ENCODE results near the gene CCNG1.

DNA sequence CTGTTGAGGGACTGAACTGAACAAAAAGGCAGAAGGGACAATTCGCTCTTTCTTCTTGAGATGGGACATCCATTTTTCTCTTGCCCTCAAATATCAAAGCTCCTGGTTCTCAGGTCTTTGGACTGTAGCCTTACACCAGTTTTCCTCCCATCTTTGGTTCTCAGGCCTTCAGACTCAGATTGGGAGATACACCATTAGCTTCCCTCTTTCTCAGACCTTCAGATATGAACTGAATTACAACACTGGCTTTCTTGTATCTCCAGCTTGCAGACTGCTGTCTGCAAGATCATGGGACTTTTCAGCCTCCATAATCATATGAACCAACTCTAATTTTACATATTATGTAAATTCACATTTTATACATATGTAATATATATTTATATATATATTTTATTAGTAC is 12.6 kb upstream of the CCNG1 start:
- TF ChIP-seq, protein P1, sequence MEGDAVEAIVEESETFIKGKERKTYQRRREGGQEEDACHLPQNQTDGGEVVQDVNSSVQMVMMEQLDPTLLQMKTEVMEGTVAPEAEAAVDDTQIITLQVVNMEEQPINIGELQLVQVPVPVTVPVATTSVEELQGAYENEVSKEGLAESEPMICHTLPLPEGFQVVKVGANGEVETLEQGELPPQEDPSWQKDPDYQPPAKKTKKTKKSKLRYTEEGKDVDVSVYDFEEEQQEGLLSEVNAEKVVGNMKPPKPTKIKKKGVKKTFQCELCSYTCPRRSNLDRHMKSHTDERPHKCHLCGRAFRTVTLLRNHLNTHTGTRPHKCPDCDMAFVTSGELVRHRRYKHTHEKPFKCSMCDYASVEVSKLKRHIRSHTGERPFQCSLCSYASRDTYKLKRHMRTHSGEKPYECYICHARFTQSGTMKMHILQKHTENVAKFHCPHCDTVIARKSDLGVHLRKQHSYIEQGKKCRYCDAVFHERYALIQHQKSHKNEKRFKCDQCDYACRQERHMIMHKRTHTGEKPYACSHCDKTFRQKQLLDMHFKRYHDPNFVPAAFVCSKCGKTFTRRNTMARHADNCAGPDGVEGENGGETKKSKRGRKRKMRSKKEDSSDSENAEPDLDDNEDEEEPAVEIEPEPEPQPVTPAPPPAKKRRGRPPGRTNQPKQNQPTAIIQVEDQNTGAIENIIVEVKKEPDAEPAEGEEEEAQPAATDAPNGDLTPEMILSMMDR (IDR thresholded peaks at IDR 0.05), result no peak
- TF ChIP-seq POLR2A (IDR thresholded peaks at IDR 0.05), result no peak
